Endothelial cell of umbilical vein (primary cell): ENCODE data around the gene MVB12B. TPM values are rescaled to one million over a fixed set of nuclear protein-coding genes. Genes with fewer than 3 reads are reported as not detected.

Source experiments
- BruUV-seq: library from RNA; stranded (reverse); fragments of 400-500 nt; replicated peaks from 2 replicates; lab custom pipeline; 2021; lab: Mats Ljungman, UMichigan
- CTCF ChIA-PET: fragments of 300-600, 350-600 bp; sonication (Branson Sonifier 250); formaldehyde crosslinking; loops from one replicate; lab custom pipeline; 2021; ENCODE audit warnings: antibody characterized with exemption, inconsistent platforms; lab: Charles Lee
- POLR2A ChIA-PET: fragments of 300-600, 350-600 bp; sonication (Branson Sonifier 250); formaldehyde crosslinking; loops from one replicate; lab custom pipeline; 2021; ENCODE audit warnings: antibody characterized with exemption, inconsistent platforms; lab: Charles Lee
- DNase-seq: peaks from one replicate; pipeline ENCODE4 v3.0.0-alpha.2; 2011; ENCODE audit warnings: low read depth, low spot score
- FAIRE-seq: peaks from 2 replicates; lab custom pipeline; 2011; peaks lifted over from hg19 to GRCh38; lab: Jason Lieb, UNC
- H2AFZ ChIP-seq: 2 replicates; pipeline ENCODE4 v1.6.0; 2012; ENCODE audit warnings: low read depth, low read length, control low read depth, inconsistent platforms
- H3K27ac ChIP-seq: 2 replicates; pipeline ENCODE4 v1.5.1; 2011; ENCODE audit warnings: low read depth, mild to moderate bottlenecking, control low read depth, low read length, moderate library complexity; ENCODE audit not compliant: insufficient read depth
- H3K27me3 ChIP-seq, 2 experiments: 2 replicates each; pipeline versions ENCODE4 v1.6.0 to v1.6.1; 2011; ENCODE audit warnings: low read length in 2 of 2, mixed read lengths in 1 of 2; ENCODE audit not compliant: control insufficient read depth in 2 of 2, insufficient read depth in 2 of 2
- H3K36me3 ChIP-seq, 2 experiments: 2 replicates in 1 of 2; 3 replicates in 1 of 2; pipeline ENCODE4 v1.5.1; 2011; ENCODE audit warnings: low read length in 2 of 2, mild to moderate bottlenecking in 1 of 2, moderate library complexity in 1 of 2; ENCODE audit not compliant: control insufficient read depth in 2 of 2, insufficient read depth in 2 of 2; ENCODE audit errors: extremely low read depth in 1 of 2
- H3K4me1 ChIP-seq: 3 replicates; pipeline ENCODE4 v1.5.1; 2011; ENCODE audit warnings: mild to moderate bottlenecking, low read length; ENCODE audit not compliant: control insufficient read depth, insufficient read depth; ENCODE audit errors: extremely low read depth
- H3K4me2 ChIP-seq: 2 replicates; pipeline ENCODE4 v1.6.1; 2011; ENCODE audit warnings: low read length, control low read depth, mixed read lengths; ENCODE audit not compliant: insufficient read depth
- H3K4me3 ChIP-seq, 3 experiments: fragments of 200-600 bp in 1 of 3; sonication (generic), shearing (Covaris generic) in 1 of 3; replicated peaks in 1 of 3; 2 replicates each; pipeline ENCODE4 v1.5.1; 2011 to 2016; ENCODE audit warnings: control low read depth in 3 of 3, low read length in 3 of 3, mild to moderate bottlenecking in 2 of 3, inconsistent platforms in 1 of 3, low read depth in 1 of 3, moderate library complexity in 1 of 3; ENCODE audit not compliant: insufficient read depth in 1 of 3
- H3K79me2 ChIP-seq: 2 replicates; pipeline ENCODE4 v1.6.0; 2012; ENCODE audit warnings: low read length, inconsistent platforms; ENCODE audit not compliant: control insufficient read depth, insufficient read depth
- H3K9ac ChIP-seq: replicated peaks from 2 replicates; pipeline ENCODE3; 2011; ENCODE audit warnings: low read length, control low read depth; ENCODE audit not compliant: insufficient read depth; ENCODE audit errors: extremely low read depth
- H3K9me1 ChIP-seq: replicated peaks from 3 replicates; pipeline ENCODE4 v1.6.0; 2011; ENCODE audit warnings: mild to moderate bottlenecking, low read length; ENCODE audit not compliant: control insufficient read depth, insufficient read depth; ENCODE audit errors: extremely low read depth
- H3K9me3 ChIP-seq: replicated peaks from 2 replicates; pipeline ENCODE4 v1.5.1; 2012; ENCODE audit warnings: low read length, inconsistent platforms; ENCODE audit not compliant: control insufficient read depth, insufficient read depth
- H4K20me1 ChIP-seq: replicated peaks from 2 replicates; pipeline ENCODE3; 2011; ENCODE audit warnings: mild to moderate bottlenecking, low read length; ENCODE audit not compliant: control insufficient read depth, insufficient read depth; ENCODE audit errors: extremely low read depth
- EZH2 ChIP-seq: IDR thresholded peaks from 2 replicates; pipeline ENCODE4 v1.6.1; 2012; ENCODE audit warnings: borderline replicate concordance, low read depth, mild to moderate bottlenecking, moderate library complexity, low read length, inconsistent platforms; ENCODE audit not compliant: severe bottlenecking
- FOS ChIP-seq: IDR thresholded peaks from 2 replicates; pipeline ENCODE4 v1.6.1; 2011; ENCODE audit warnings: mild to moderate bottlenecking, low read length, moderate library complexity, borderline replicate concordance; ENCODE audit not compliant: insufficient read depth
- JUN ChIP-seq: IDR thresholded peaks from 2 replicates; pipeline ENCODE4 v1.6.1; 2011; ENCODE audit warnings: borderline replicate concordance, low read depth; ENCODE audit not compliant: insufficient read length, insufficient read depth
- MAX ChIP-seq: IDR thresholded peaks from 2 replicates; pipeline ENCODE4 v1.6.1; 2011; ENCODE audit not compliant: insufficient read depth, insufficient read length
- MYC ChIP-seq: IDR thresholded peaks from one replicate; pipeline ENCODE4 v1.6.1; 2011; ENCODE audit warnings: mild to moderate bottlenecking, low read depth, low read length
- POLR2A ChIP-seq: IDR thresholded peaks from 2 replicates; pipeline ENCODE4 v1.6.1; 2012; ENCODE audit warnings: low read depth, mild to moderate bottlenecking, control low read depth, low read length
- POLR2AphosphoS5 ChIP-seq: IDR thresholded peaks from 2 replicates; pipeline ENCODE4 v1.6.1; 2012; ENCODE audit warnings: low read depth, mild to moderate bottlenecking, control low read depth, low read length, moderate library complexity; ENCODE audit not compliant: insufficient read depth
- dilution Hi-C: fragments of 300-500 bp; cut with MboI; formaldehyde crosslinking; loops from one replicate; pipeline ENCODE4 v1.15.0; 2019; ENCODE audit warnings: low sequenced_read_pairs; ENCODE audit not compliant: extremely low pct_ligation_motif_present
- intact Hi-C: fragments of 100-400 bp; cut with micrococcal nuclease; formaldehyde crosslinking; loops from one replicate; pipeline ENCODE4 v1.10.0; 2022
- polyA plus RNA-seq, 4 experiments: library from polyadenylated mRNA; depleted of rRNA in 3 of 4; stranded (reverse) in 3 of 4; unstranded in 1 of 4; fragments of >200 nt; gene quantifications; 2 replicates each; pipeline versions ENCODE4 v1.2.1 to v1.2.3, GENCODE V29; 2011 to 2012; ENCODE audit warnings: missing spikeins in 1 of 4
- total RNA-seq: library from RNA; stranded (reverse); gene quantifications from 2 replicates; pipeline ENCODE4 v1.2.3, GENCODE V29; 2021

Gene MVB12B
- total and polyA plus RNA-seq, 2 donors (not counting 3 experiments of a cell fraction or from before 2014, with no cell fraction given), result 6.6 to 17.3 TPM

- dilution Hi-C loops (no loop called here), intact Hi-C loops (no loop called here)
- Histone ChIP-seq H3K4me3 (no peak overlapping the region), H3K4me2 (no peak overlapping the region), H3K27ac (no peak overlapping the region), H3K9me3 (no peaks in the 10 kb centered on the region), H3K36me3 (peaks cover 0 to 3% of the 10 kb centered on the region in 2 experiments), H3K9ac (no peak overlapping the region), H3K79me2 (no peaks in the 10 kb centered on the region), H3K27me3 (no peaks in the 10 kb centered on the region), H2AFZ (no peak overlapping the region), H3K9me1 (no peaks in the 10 kb centered on the region), H4K20me1 (no peaks in the 10 kb centered on the region), H3K4me1 (no peaks in the 10 kb centered on the region)
- POLR2A ChIA-PET, result interaction anchor here (0.6 kb wide), 1 partner anchor 991 kb away, joined by 3 read pairs; no protein-coding TSS in a partner anchor
- no peak for TF ChIP-seq JUN
- TF ChIP-seq EZH2, result no peak
- no peak for TF ChIP-seq POLR2A
- no peak for TF ChIP-seq MYC
- CTCF ChIA-PET, result interaction anchor here (0.6 to 1.2 kb wide), 3 partner anchors 13 to 80 kb away, joined by 3 to 4 read pairs (median 4); no protein-coding TSS in a partner anchor
- BruUV-seq, result no TSS peak
- DNase-seq, result no peak
- FAIRE-seq, result no peak
These were observed 84.8 kb downstream of the MVB12B start for GRCh38 chr9:126411225-126411947.

- Histone ChIP-seq H3K79me2 (no peaks in the 10 kb centered on the region), H3K4me2 (no peak overlapping the region), H3K27me3 (no peaks in the 10 kb centered on the region), H3K9me1 (no peaks in the 10 kb centered on the region), H3K27ac (no peak overlapping the region), H4K20me1 (no peaks in the 10 kb centered on the region), H3K36me3 (peaks cover 0 to 3% of the 10 kb centered on the region in 2 experiments), H2AFZ (no peak overlapping the region), H3K4me3 (no peak overlapping the region), H3K9ac (no peak overlapping the region), H3K4me1 (no peaks in the 10 kb centered on the region), H3K9me3 (no peaks in the 10 kb centered on the region)
- dilution Hi-C loops, result no loop called here
- CTCF ChIA-PET, result interaction anchor here (1.2 kb wide), 1 partner anchor 79 kb away, joined by 3 read pairs; no protein-coding TSS in a partner anchor
- intact Hi-C loops, result no loop called here
- FAIRE-seq (no peak), DNase-seq (no peak)
- BruUV-seq, result no TSS peak
- POLR2A ChIA-PET, result no interaction called here
- TF ChIP-seq FOS (no peak), POLR2AphosphoS5 (no peak), POLR2A (no peak), MAX (no peak), EZH2 (no peak)
These were observed 85.3 kb downstream of the MVB12B start for GRCh38 chr9:126411948-126412284.
